GM19043 (cell line): ENCODE measurements around the gene DDIAS.
"Not testable (repeated sequence)": the region's sequence is repeated elsewhere in the genome, so short reads cannot be mapped to it uniquely, and the experiment has no call there.

Source experiments
- ATAC-seq: cut with Tn5 transposase; IDR thresholded peaks from one replicate; pipeline ENCODE4 v1.9.1; 2021; ENCODE audit warnings: low read depth; ENCODE audit not compliant: unreplicated experiment

DDIAS gene, protein sequence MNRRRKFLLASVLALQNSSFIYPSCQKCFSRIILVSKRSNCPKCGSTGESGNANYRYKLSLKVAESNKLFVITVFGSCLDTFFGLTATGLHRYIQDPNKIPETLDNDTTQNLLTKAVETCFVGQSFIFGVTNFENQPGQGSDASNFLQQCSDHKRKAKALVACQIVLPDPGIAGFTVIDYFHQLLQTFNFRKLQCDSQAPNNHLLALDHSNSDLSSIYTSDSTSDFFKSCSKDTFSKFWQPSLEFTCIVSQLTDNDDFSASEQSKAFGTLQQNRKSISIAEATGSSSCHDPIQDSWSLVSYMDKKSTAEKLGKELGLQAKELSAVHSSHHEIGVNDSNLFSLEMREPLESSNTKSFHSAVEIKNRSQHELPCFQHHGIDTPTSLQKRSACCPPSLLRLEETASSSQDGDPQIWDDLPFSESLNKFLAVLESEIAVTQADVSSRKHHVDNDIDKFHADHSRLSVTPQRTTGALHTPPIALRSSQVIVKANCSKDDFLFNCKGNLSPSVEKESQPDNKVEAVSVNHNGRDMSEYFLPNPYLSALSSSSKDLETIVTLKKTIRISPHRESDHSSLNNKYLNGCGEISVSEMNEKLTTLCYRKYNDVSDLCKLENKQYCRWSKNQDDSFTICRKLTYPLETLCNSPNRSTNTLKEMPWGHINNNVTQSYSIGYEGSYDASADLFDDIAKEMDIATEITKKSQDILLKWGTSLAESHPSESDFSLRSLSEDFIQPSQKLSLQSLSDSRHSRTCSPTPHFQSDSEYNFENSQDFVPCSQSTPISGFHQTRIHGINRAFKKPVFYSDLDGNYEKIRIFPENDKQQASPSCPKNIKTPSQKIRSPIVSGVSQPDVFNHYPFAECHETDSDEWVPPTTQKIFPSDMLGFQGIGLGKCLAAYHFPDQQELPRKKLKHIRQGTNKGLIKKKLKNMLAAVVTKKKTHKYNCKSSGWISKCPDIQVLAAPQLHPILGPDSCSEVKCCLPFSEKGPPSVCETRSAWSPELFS

DNA sequence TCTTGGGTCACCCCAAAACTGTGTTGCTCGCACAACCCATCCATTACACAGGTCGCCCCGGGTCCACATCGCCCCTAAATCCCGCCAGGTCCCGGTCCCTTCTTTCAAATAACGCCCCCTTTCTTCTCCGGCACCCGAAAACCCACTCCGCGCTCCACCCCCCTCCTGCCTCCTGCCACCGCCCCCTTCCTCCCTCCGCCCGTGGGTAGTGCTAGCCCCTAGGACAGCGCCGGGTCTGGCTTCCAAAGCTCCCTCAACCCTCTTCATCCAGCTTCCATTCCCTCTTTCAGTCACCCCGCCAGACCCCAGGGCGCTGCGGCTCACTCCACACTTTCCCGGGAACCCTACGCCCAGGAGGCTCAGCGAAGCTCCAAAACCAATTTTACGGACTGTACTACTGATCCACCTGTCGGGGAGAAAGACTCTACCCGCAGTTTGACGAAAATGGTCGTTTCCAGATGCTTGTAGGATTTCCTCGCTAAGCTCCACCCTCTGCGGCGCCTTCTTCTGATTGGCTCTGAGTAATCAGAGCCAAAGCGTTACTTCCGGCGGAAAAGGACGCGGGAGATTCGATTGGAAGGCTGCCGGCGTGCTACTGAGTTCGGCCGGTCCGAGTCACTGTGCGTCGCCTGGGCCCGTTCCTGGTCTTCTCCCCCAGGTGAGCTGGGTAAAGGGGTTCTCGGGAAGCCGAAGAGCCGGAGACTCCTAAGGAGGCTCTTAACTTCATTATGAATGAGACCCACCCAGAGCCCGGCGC lies at the start of gene DDIAS:
DDIAS (plus strand) TSS at position 572 of the 757 bp plus-strand sequence. CDS start 13,003 bp downstream, outside the sequence.
- ATAC-seq = peak; percentile 59

DNA sequence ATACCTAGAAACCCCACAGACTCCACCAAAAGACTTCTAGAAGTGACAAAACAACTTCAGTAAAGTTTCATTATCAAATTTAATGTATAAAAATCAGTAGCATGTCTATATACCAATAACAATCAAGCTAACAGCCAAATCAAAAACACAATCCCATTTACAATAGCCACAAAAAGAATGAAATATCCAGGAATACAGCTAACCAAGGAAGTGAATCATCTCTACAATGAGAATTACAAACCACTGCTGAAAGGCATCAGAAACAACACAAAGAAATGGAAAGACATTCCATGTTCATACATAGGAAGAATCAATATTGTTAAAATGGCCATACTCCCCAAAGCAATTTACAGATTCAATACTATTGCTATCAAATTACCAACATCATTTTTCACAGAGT lies 47.3 kb upstream of the DDIAS start:
- ATAC-seq = no peak

DNA sequence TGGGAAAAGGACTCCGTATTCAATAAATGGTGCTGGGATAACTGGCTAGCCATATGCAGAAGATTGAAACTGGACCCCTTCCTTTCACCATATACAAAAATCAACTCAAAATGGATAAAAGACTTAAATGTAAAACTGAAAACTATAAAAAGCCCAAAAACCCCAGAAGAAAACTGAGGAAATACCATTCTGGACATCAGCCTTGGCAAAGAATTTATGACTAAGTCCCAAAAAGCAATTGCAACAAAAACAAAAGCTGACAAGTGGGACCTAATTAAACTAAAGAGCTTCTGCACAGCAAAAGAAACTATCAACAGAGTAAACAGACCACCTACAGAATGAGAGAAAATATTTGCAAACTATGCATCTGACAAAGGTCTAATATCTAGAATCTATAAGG lies 46.6 kb upstream of the DDIAS start:
- not testable (repeated sequence) for ATAC-seq

DNA sequence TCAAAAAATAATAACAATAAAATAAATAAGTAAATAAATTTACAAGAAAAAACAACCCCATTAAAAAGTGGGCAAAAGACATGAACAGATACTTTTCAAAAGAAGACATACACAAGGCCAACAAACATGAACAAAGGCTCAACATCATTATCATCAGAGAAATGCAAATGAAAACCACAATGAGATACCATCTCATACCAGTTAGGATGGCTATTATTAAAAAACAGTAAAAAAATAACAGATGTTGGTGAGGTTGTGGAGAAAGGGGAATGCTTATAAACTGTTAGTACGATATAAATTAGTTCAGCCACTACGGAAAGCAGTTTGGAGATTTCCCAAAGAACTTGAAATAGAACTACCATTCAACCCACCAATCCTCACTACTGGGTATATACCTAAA lies 45.9 kb upstream of the DDIAS start:
- no peak for ATAC-seq

DNA sequence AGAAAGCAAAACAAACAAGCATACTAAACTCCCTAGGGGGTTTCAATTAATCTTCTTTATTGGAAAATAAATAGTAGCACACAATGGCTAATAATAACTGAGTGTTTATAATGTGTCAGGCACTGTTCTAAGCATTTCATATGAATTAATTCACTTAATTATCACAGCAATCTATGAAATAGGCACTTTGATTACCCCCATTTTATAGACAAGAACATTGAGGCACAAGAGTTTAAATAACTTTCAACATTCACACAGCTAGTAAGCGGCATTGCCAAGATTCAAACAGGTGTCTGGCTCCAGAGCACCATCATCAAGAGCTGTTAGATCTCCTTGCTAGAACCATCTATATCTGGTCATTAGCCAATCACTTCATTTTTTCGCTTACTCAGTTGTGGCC lies 44.4 kb upstream of the DDIAS start:
- ATAC-seq = no peak

DNA sequence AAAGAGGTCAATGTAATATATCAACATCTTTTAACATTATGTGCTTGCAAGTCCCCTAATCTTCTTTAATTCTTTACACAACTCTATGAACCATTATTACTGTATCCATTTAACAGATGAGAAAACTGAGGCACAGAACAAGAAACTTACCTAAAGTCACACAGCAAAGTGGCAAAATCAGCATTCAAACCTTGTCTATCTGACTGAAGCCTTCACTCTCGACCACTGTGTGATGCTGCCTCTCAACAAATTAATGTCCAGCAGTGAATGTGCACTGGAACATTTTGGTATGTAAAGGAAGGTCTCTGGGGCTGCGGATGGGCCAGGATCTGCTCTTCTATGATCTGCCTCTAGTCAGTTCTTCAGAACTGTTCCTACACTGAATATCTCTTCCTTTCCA lies 43.4 kb upstream of the DDIAS start:
- ATAC-seq = no peak

DNA sequence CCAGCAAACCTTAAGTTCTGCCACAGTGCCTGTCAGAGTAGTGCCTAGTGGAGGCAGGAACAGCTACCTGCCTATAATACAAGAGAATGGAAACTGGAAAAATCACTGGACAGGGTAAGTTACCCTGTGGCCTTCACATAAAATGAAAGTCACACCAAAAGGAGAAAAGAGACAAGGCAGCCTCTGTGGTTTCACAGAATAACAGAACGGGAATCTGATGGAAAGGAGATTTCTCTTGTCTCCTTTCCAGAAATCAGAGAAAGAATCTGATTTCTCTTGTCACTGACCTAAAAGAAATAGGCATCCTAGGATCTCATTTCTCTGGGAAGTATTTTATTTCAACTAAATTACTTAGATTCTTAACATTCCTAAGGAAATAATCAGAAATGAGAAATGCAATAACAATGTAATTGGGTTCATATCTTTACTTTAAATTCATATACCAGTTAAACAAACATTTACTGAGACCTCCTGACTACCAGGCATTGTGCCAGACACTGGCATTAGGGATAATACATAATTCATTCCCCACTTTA lies 42.9 kb upstream of the DDIAS start:
- no peak for ATAC-seq

DNA sequence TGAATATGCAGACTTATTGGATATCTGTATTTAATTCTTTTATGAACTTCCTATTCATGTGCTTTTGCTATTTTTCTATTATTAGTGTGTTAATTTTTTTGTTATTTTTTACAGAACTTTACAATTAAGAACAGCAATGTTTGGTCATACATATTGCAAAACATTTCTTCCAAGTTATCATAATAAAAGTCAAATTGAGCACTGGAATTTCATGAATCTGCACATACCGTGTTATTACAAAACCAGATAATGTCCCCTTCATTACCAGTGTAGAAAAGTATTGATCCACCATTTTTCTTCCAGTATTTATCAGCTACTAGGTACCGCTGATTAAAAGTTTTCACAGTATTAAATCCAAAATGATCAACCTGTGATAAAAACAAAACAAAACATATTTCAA lies 41.8 kb upstream of the DDIAS start:
- no peak for ATAC-seq

DNA sequence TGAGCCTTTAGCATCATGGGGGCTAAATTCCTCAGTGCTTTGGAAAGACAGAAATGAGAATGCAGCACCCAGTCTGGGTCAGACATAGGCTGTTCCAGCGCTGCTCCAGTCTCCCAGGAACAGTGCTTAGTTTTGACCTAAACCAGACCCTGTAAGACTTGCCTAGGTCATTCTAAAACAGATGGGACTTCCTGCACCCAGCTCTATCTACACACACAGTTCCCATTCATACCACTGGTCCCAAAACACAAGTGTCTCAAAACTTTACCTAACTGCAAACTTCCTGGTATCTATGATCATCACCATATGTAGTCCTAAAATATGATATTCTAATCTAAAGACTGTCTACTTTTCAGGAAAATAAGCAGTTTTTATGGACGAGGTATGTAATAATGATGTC lies 39.2 kb upstream of the DDIAS start:
- no peak for ATAC-seq

DNA sequence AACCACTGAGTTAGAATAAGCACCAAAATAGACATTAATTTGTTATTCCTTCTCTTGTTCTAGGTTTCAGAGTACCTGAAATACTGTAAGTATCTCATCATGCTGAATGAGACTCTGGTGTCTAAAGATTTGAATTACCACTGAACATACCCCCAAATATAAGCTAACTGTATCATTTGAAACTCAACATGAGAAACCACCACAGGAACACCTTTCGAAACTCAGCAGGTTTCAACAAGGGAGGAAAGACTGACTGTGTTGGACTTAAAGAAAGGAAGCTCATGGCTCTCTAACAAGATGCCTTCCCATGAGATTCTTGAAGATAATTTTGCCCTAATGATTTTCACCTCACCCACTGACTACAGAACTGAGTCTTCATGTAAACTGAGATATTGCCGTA lies 38.3 kb upstream of the DDIAS start:
- no peak for ATAC-seq

DNA sequence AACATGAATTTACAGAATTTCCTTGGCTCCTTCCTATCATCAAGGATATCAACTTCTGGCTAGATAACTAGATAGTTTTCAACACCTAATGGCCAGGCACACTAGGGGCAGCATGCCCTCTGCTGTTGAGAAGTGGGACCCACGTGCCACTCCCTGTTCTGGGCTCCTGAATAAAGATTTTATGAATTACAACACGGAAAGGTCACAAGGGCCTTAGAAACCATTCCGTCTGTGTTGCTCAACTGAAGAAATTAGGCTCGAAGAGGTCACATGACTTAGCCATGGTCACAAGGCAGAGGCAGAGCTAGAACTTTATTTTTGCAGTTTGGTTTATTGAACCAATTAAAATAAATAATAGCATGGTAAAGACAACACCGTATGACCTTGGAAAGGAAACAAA lies 37.3 kb upstream of the DDIAS start:
- no peak for ATAC-seq

DNA sequence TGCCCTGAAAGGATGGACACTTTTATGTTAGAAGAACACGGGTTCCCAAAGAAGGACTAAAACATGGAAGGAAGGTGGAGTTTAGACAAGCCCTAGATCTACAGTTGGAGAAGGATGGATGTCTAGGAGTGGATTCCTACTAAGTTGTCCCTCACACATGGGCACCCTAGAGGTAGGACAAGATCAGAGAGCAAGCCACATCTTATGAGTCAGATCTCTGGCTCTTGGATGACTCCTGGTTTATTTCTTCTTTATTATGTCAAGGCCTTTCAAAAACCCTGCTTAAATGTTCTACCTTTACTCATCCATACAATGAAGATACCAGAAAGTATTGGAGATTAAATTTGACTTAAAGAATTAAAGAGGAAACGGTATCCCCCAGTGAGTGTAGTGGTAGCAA lies 35.7 kb upstream of the DDIAS start:
- no peak for ATAC-seq

DNA sequence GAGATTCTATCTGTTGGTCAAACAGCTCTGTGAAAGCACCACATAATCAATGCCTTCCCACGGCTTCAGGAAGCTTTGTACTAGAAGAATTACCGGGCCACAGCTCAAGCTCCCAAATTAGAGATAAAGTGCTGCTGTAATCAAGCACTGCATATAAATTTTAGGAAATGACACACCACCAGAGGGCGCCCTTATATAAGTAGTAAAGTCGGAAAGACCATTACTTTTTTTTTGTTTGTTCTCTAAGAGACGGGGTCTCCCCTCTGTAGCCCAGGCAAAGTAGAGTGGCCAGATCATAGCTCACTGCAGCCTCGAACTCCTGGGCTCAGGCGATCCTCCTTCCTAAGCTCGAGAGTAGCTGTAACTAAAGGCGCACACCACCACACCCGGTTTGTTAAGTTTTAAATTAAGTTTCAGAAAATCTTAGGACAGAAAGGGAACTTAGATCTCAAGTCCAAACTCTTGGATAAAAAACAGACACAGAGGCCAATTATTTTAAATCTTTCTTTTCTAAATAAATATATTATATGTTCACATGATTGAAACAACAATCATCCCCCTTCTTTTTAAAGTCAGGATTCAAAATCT lies 33.9 kb upstream of the DDIAS start:
- no peak for ATAC-seq

DNA sequence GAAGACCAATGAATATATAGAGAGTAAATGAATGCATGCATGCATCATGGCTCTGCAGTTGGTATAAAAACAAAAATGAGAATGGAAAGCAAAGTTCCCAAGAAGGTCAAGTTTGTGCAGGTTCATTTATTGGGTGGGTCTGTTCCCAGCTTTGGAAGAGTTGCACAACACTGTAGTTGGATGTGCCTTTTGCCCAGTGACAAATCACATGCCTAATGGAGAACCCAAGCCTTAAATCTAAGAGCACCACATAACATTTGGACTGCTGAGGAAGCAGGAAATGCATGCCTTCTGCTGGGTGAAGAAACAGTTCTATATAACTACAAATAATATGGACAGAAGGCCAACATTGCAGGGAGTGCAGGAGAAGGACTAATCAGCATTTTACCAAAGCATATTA lies 31.9 kb upstream of the DDIAS start:
- ATAC-seq = no peak

DNA sequence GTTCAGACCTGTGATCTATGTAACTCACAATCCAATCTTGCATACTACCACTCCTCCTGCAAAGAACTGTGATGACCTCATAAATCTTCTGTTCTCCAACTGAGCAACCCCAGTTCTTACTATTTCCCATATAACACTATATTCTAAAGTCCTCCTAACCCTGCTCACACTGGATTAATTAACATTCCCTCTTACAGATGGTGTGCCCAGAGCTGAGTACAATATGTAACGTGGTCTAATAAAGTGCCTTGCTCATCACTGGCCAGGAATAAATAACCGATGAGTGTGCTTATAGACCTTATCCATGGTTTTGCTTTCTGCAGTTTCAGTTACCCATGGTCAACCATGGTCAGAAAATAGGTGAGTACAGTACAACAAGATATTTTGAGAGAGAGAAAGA lies 29.9 kb upstream of the DDIAS start:
- ATAC-seq = no peak

DNA sequence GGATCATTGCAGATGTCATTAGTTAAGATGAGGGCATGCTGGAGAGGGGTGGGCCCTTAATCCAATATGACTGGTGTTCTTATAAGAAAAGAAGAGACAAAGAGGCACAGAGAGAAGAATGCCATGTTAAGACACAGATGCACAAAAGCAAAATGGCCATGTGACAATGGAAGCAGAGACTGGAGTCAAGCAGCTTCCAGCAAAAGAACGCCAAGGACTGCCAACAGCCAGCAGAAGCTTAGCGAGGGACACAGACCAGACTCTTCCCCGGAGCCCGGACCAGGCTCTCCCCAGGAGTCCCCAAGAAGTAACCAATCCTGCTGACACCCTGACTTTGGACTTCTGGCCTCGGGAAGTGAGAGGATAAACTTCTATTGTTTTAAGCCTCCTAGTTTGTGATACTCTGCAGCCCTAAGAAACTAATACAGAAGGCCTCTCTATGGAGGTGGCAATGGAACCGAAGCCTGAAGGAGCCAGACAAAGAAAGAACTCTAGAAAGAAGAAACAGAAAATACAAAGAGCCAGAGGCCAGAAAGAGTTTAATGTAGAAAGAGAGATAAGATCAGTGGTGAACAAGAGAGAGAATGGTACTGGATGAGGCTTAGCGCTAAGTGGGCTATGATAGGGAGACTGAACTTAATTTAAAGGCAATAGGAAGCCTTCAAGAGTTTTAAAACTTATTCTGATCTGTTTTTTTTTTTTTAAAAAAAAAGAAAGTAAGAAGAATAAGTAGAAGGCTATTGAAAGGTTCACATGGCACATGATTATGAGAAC lies 29.0 kb upstream of the DDIAS start:
- no peak for ATAC-seq

DNA sequence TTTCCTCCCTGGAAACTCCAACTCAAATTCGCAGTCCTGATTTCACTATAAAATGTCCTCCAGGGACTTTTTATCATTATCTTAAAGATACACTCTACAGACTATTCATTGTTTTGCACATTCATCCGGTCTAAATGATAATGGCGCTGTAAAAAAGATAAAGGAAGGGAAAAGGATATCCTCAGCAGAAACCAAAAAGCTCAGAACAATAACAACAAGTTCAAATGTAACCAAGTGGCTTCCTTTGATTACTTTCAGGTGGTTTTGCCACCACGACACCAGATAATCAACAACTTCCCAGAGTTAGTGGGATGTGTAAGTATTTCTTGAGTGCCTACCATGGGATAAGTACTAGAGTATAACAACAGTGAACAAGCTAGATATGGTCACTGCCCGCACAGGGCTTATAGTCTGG lies 27.6 kb upstream of the DDIAS start:
- no peak for ATAC-seq

DNA sequence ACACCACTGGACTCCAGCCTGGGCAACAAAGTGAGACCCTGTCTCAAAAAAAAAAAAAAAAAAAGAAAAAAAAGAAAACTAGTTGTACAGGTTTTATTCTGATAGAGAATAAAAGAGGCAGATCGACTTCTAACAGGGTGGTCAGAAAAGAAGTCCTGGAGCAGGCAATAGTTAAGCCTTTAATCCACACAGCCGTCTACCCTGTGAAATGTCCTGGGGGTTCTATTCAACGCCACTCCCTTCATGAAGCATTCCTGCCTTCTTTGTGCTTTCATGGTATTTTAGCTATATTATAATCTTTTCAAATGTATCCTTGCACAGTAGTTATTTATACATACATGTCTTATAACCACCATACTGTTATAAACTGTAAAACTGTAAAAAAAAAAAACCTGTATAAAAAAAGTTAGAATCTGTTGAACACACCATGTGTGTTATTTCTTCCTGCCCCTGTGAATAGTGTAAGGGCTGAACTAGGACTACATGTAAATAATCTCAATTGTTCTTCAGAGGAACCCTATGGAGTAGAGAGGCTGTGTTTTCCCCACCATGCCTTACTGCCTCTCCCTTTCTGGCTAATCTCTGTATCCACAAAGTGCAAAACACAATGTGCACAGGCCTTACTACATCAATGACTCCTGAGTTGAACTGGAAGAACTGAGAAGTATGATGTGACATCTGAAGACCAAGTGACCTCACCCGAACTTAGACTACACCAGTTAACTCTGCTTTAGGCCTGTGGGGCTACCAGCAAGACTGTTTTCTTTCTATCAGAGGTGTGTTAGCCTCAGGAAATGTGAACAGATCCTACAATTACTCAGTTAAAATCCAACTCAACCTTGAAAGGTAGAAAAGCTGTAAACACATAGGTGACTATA lies 26.7 kb upstream of the DDIAS start:
- no peak for ATAC-seq
